Measurements from ENCODE around the gene RPTOR.

GRCh38 chr17:80644536-80644935, 99.9 kb downstream of the RPTOR start:
- no peak for TF ChIP-seq CTCF (IDR thresholded peaks at IDR 0.05; ENCODE audit: low read length)
- no peak for TF ChIP-seq EZH2 (IDR thresholded peaks at IDR 0.05; ENCODE audit: borderline replicate concordance, low read length)

All from OCI-LY1 (cell line).